DMS79 treated with DMSO at 0.1 percent for 48 hours (cell line): ENCODE data around the gene SARS2.
"Not testable (repeated sequence)": the region's sequence is repeated elsewhere in the genome, so short reads cannot be mapped to it uniquely, and the experiment has no call there.

ENCODE experiments used
- DNase-seq: peaks from one replicate; lab custom pipeline; 2025; lab: John Stamatoyannopoulos, UW

The SARS2 gene

GRCh38 chr19:38946229-38947010 lies 15.9 kb upstream of the SARS2 start:
- DNase-seq = no peak

- DNase-seq = no peak
Measured at GRCh38 chr19:38945562-38946228, 15.1 kb upstream of the SARS2 start.

- DNase-seq = peak; percentile 40
Measured at GRCh38 chr19:38944981-38945506, 14.5 kb upstream of the SARS2 start.

GRCh38 chr19:38942471-38943181 lies 12.1 kb upstream of the SARS2 start:
- DNase-seq = no peak

GRCh38 chr19:38941979-38942378 lies 11.4 kb upstream of the SARS2 start:
- DNase-seq = no peak

GRCh38 chr19:38941466-38941865 lies 10.9 kb upstream of the SARS2 start:
- DNase-seq = not testable (repeated sequence)

- no peak for DNase-seq
Measured at GRCh38 chr19:38939957-38940356, 9.4 kb upstream of the SARS2 start.

GRCh38 chr19:38933544-38933943 lies 3.0 kb upstream of the SARS2 start:
- DNase-seq = no peak

GRCh38 chr19:38932425-38933179 lies 2.0 kb upstream of the SARS2 start:
- DNase-seq = no peak

GRCh38 chr19:38931521-38931793 lies 894 bp upstream of the SARS2 start:
- DNase-seq = no peak

GRCh38 chr19:38930776-38931520 lies 385 bp upstream of the SARS2 start, which contains the start of gene MRPS12:
TSS of gene MRPS12 (plus strand) at chr19:38930944. CDS start at chr19:38931295, 351 bp downstream.
- DNase-seq = peak; percentile 97

- no peak for DNase-seq
Measured at GRCh38 chr19:38928391-38929001, 2.1 kb downstream of the SARS2 start.

GRCh38 chr19:38924388-38924787 lies 6.2 kb downstream of the SARS2 start:
- DNase-seq = no peak

- no peak for DNase-seq
Measured at GRCh38 chr19:38922482-38922881, 8.1 kb downstream of the SARS2 start.

GRCh38 chr19:38921420-38922274 lies 8.9 kb downstream of the SARS2 start:
- DNase-seq = no peak

- no peak for DNase-seq
Measured at GRCh38 chr19:38920602-38921419, 9.8 kb downstream of the SARS2 start.

GRCh38 chr19:38919837-38920601 lies 10.5 kb downstream of the SARS2 start:
- no peak for DNase-seq

- DNase-seq = no peak
Measured at GRCh38 chr19:38918526-38918925, 12.0 kb downstream of the SARS2 start.
